ENCODE data around the gene COQ2. TPM values are rescaled to one million over a fixed set of nuclear protein-coding genes. Genes with fewer than 3 reads are reported as not detected.

COQ2 gene
- total and polyA plus RNA-seq, 2 of the 13 experiments (the other 11 are each of a cell fraction or from before 2014, with no cell fraction given) = 10.1 to 17.3 TPM

- WGBS (ENCODE audit: low lambda C conversion rate) = 0% methylated on average over 3 of the region's 3 CpGs
- in situ Hi-C loops (cut with HindIII; ENCODE audit: extremely low pct_ligation_motif_present, low pct_unique_long_range_greater_than_20kb) (no loop called here), intact Hi-C loops (cut with micrococcal nuclease; ENCODE audit: unreplicated experiment) (no loop called here)
- Histone ChIP-seq H3K27me3 (ENCODE audit: control insufficient read depth in 1 of 2, insufficient read depth in 2 of 2, low read length in 2 of 2) (0 out of 5 replicates have a peak, but pooled peaks cover 0 to 3% of the 10 kb centered on the region in 2 experiments), H3K9me3 (ENCODE audit: low read length) (no peaks in the 10 kb centered on the region), H3K27ac (ENCODE audit: extremely low read length, insufficient read depth, low read length) (no peak overlapping the region), H3K4me1 (ENCODE audit: insufficient read depth, low read length) (peaks cover 19% of the 10 kb centered on the region), H4K20me1 (ENCODE audit: insufficient read depth, low read length) (no peaks in the 10 kb centered on the region), H3K79me2 (ENCODE audit: insufficient read depth, low read length) (no peaks in the 10 kb centered on the region), H3K4me3 (replicated peaks in 1 of 3; ENCODE audit: insufficient read depth in 1 of 3, low read depth in 2 of 3, low read length in 3 of 3) (no peak overlapping the region; a peak in 1 of 6 replicates), H3K9ac (ENCODE audit: insufficient read depth, low read depth, low read length) (no peak overlapping the region), H3K4me2 (ENCODE audit: low read depth, low read length) (peak overlapping the region; percentile 63), H3K36me3 (replicated peaks in 1 of 2; ENCODE audit: control insufficient read depth in 1 of 2, insufficient read depth in 2 of 2, low read length in 2 of 2) (no peaks in the 10 kb centered on the region), H2AFZ (ENCODE audit: low read length) (no peak overlapping the region)
- FAIRE-seq (peak; percentile 4), ATAC-seq (peak; percentile 92), DNase-seq (ENCODE audit: low spot score) (peak; percentile 66)
- ChIA-PET CTCF (ENCODE audit: low intra/inter-chr PET ratio, low total read pairs) (no interaction called here), POLR2A (no interaction called here)
- BruUV-seq (replicated peaks) = no TSS peak
- TF ChIP-seq E2F5 (CRISPR knock-in tag; conservative IDR thresholded peaks at IDR 0.05) = no peak
- TF ChIP-seq ZNF10 (CRISPR knock-in tag; IDR thresholded peaks at IDR 0.05; ENCODE audit: borderline replicate concordance, low read depth) = no peak
- TF ChIP-seq PITX1 (CRISPR knock-in tag; IDR thresholded peaks at IDR 0.05) = no peak
- no peak for TF ChIP-seq NCOA5 (CRISPR knock-in tag; IDR thresholded peaks at IDR 0.05)
- TF ChIP-seq, protein P1, sequence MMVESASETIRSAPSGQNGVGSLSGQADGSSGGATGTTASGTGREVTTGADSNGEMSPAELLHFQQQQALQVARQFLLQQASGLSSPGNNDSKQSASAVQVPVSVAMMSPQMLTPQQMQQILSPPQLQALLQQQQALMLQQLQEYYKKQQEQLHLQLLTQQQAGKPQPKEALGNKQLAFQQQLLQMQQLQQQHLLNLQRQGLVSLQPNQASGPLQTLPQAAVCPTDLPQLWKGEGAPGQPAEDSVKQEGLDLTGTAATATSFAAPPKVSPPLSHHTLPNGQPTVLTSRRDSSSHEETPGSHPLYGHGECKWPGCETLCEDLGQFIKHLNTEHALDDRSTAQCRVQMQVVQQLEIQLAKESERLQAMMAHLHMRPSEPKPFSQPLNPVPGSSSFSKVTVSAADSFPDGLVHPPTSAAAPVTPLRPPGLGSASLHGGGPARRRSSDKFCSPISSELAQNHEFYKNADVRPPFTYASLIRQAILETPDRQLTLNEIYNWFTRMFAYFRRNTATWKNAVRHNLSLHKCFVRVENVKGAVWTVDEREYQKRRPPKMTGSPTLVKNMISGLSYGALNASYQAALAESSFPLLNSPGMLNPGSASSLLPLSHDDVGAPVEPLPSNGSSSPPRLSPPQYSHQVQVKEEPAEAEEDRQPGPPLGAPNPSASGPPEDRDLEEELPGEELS (CRISPR knock-in tag; IDR thresholded peaks at IDR 0.05) = 0 out of 2 replicates have a peak, but pooled peaks have one; percentile 17
- no peak for TF ChIP-seq ZNF253 (CRISPR knock-in tag; IDR thresholded peaks at IDR 0.05; ENCODE audit: borderline replicate concordance)
- TF ChIP-seq FOXP1 (IDR thresholded peaks at IDR 0.05) = no peak
- 0 out of 2 replicates have a peak, but pooled peaks have one; percentile 12 for TF ChIP-seq FOXP1 (CRISPR knock-in tag; IDR thresholded peaks at IDR 0.05)
- TF ChIP-seq CREM (IDR thresholded peaks at IDR 0.05) = no peak
- no peak for TF ChIP-seq CREM (CRISPR knock-in tag; IDR thresholded peaks at IDR 0.05)
- TF ChIP-seq RXRB (CRISPR knock-in tag; IDR thresholded peaks at IDR 0.05; ENCODE audit: borderline replicate concordance) = peak; percentile 30; the same call in 1 of the 2 replicates
- TF ChIP-seq NFATC3 (CRISPR knock-in tag; IDR thresholded peaks at IDR 0.05) = no peak
- peak; percentile 17; the same call in 1 of the 2 replicates for TF ChIP-seq FOXO1 (CRISPR knock-in tag; IDR thresholded peaks at IDR 0.05)
- TF ChIP-seq, protein P2, sequence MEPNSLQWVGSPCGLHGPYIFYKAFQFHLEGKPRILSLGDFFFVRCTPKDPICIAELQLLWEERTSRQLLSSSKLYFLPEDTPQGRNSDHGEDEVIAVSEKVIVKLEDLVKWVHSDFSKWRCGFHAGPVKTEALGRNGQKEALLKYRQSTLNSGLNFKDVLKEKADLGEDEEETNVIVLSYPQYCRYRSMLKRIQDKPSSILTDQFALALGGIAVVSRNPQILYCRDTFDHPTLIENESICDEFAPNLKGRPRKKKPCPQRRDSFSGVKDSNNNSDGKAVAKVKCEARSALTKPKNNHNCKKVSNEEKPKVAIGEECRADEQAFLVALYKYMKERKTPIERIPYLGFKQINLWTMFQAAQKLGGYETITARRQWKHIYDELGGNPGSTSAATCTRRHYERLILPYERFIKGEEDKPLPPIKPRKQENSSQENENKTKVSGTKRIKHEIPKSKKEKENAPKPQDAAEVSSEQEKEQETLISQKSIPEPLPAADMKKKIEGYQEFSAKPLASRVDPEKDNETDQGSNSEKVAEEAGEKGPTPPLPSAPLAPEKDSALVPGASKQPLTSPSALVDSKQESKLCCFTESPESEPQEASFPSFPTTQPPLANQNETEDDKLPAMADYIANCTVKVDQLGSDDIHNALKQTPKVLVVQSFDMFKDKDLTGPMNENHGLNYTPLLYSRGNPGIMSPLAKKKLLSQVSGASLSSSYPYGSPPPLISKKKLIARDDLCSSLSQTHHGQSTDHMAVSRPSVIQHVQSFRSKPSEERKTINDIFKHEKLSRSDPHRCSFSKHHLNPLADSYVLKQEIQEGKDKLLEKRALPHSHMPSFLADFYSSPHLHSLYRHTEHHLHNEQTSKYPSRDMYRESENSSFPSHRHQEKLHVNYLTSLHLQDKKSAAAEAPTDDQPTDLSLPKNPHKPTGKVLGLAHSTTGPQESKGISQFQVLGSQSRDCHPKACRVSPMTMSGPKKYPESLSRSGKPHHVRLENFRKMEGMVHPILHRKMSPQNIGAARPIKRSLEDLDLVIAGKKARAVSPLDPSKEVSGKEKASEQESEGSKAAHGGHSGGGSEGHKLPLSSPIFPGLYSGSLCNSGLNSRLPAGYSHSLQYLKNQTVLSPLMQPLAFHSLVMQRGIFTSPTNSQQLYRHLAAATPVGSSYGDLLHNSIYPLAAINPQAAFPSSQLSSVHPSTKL (CRISPR knock-in tag; IDR thresholded peaks at IDR 0.05) = peak; percentile 63
- 0 out of 2 replicates have a peak, but pooled peaks have one; percentile 39 for TF ChIP-seq HOMEZ (CRISPR knock-in tag; IDR thresholded peaks at IDR 0.05; ENCODE audit: low read depth)
- TF ChIP-seq HNF4A (CRISPR knock-in tag; IDR thresholded peaks at IDR 0.05) = peak; percentile 90
- no peak for TF ChIP-seq ISX (CRISPR knock-in tag; conservative IDR thresholded peaks at IDR 0.05)
- peak; percentile 89 for TF ChIP-seq TBX3 (IDR thresholded peaks at IDR 0.05; ENCODE audit: borderline replicate concordance)
- TF ChIP-seq, protein P3, sequence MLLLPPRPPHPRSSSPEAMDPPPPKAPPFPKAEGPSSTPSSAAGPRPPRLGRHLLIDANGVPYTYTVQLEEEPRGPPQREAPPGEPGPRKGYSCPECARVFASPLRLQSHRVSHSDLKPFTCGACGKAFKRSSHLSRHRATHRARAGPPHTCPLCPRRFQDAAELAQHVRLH (CRISPR knock-in tag; IDR thresholded peaks at IDR 0.05; ENCODE audit: borderline replicate concordance, low read depth) = no peak
These were observed 38.5 kb upstream of the COQ2 start for GRCh38 chr4:83323136-83323535.

Data from HepG2 (cell line).